T-cell (primary cell): ENCODE measurements around the gene RAD54L2. TPM values are rescaled to one million over a fixed set of nuclear protein-coding genes. Genes with fewer than 3 reads are reported as not detected.

Experiments
- ATAC-seq, 4 experiments: fragments of 200-7000 bp in 3 of 4; fragments of 150-1000 bp in 1 of 4; cut with Tn5 transposase; replicated peaks in 1 of 4; 1 replicate in 3 of 4; 2 replicates in 1 of 4; pipeline ENCODE4 v1.10.0; 2021; ENCODE audit warnings: moderate library complexity in 3 of 4, mild to moderate bottlenecking in 2 of 4, moderate number of reproducible peaks in 1 of 4
- CTCF ChIA-PET, 2 donors: fragments of 300-600 bp; sonication (Branson Sonifier 250); formaldehyde crosslinking; loops; one replicate each; lab custom pipeline; 2022; ENCODE audit warnings: antibody characterized with exemption in 2 of 2; lab: Charles Lee
- POLR2A ChIA-PET, 2 donors: fragments of 300-600 bp; sonication (Branson Sonifier 250); formaldehyde crosslinking; loops; one replicate each; lab custom pipeline; 2022; ENCODE audit warnings: antibody characterized with exemption in 2 of 2; lab: Charles Lee
- DNase-seq, 35 experiments: peaks; one replicate each; pipeline versions ENCODE4 v3.0.0 to v3.0.0-alpha.2; 2013 to 2023
- H3K27ac ChIP-seq: one replicate; pipeline ENCODE4 v1.5.1; 2013; ENCODE audit warnings: low read length
- H3K27me3 ChIP-seq, 2 experiments: replicated peaks in 1 of 2; 1 replicate in 1 of 2; 2 replicates in 1 of 2; pipeline versions ENCODE4 v1.6.1 to v1.7.0; 2013; ENCODE audit warnings: low read length in 1 of 2, mixed read lengths in 1 of 2; ENCODE audit not compliant: control insufficient read depth in 2 of 2, insufficient read depth in 2 of 2; ENCODE audit errors: extremely low read depth in 1 of 2
- H3K36me3 ChIP-seq, 2 donors: 1 replicate in 1 of 2; 2 replicates in 1 of 2; pipeline versions ENCODE4 v1.6.1 to v1.7.0; 2013; ENCODE audit warnings: low read length in 1 of 2; ENCODE audit not compliant: control insufficient read depth in 2 of 2, insufficient read depth in 1 of 2; ENCODE audit errors: extremely low read depth in 1 of 2
- H3K4me1 ChIP-seq, 2 experiments: 1 replicate in 1 of 2; 2 replicates in 1 of 2; pipeline versions ENCODE4 v1.6.1 to v1.7.0; 2013; ENCODE audit warnings: low read length in 2 of 2, mixed read lengths in 1 of 2; ENCODE audit not compliant: insufficient read depth in 2 of 2, control insufficient read depth in 1 of 2; ENCODE audit errors: extremely low read depth in 1 of 2
- H3K4me3 ChIP-seq, 2 donors: 1 replicate in 1 of 2; 2 replicates in 1 of 2; pipeline versions ENCODE4 v1.5.1 to v1.7.0; 2013; ENCODE audit warnings: mild to moderate bottlenecking in 2 of 2, low read length in 1 of 2, moderate library complexity in 1 of 2; ENCODE audit not compliant: control insufficient read depth in 1 of 2; ENCODE audit errors: extremely low read depth in 1 of 2
- H3K9me3 ChIP-seq: 2 replicates; pipeline ENCODE4 v1.7.0; 2013
- H3K27ac Mint-ChIP-seq, 2 donors: one replicate each; pipeline ENCODE4 v1.8.0; 2020 to 2021; ENCODE audit warnings: mild to moderate bottlenecking in 2 of 2, mixed read lengths in 2 of 2
- H3K27me3 Mint-ChIP-seq, 2 donors: one replicate each; pipeline ENCODE4 v1.8.0; 2021 to 2022; ENCODE audit warnings: mixed read lengths in 2 of 2
- H3K36me3 Mint-ChIP-seq: one replicate; pipeline ENCODE4 v1.8.0; 2021; ENCODE audit warnings: mixed read lengths
- H3K4me1 Mint-ChIP-seq, 3 donors: one replicate each; pipeline ENCODE4 v1.8.0; 2020 to 2022; ENCODE audit warnings: mixed read lengths in 3 of 3, mild to moderate bottlenecking in 1 of 3
- H3K4me3 Mint-ChIP-seq, 3 donors: one replicate each; pipeline ENCODE4 v1.8.0; 2020 to 2022; ENCODE audit warnings: mild to moderate bottlenecking in 3 of 3, mixed read lengths in 3 of 3, moderate library complexity in 3 of 3
- H3K9me3 Mint-ChIP-seq, 3 donors: one replicate each; pipeline ENCODE4 v1.8.0; 2020 to 2022; ENCODE audit warnings: mixed read lengths in 3 of 3
- WGBS: methylation state at CpG from one replicate; pipeline ENCODE4 v1.1.5; 2013; ENCODE audit warnings: missing lambda C conversion rate; ENCODE audit not compliant: insufficient coverage; 5-methylcytosine and 5-hydroxymethylcytosine counted together
- total RNA-seq, 35 experiments: library from RNA in 6 of 35; stranded (reverse) in 6 of 35; fragments of 120-200 nt in 1 of 35; gene quantifications; one replicate each; pipeline versions ENCODE4 v1.2.1 to v1.2.4 and lab custom pipeline; 2013 to 2026

The RAD54L2 gene
- total RNA-seq, 5 donors from 2014 or later (not counting 1 experiment from before 2014, with no cell fraction given), result 35.9 to 42.8 (median 39.7) TPM

GRCh38 chr3:51568996-51569395 is 30.5 kb downstream of the RAD54L2 start:
- Histone ChIP-seq H3K27ac (no peak overlapping the region), H3K36me3 (peaks cover 10 to 12% of the 10 kb centered on the region in 2 donors), H3K9me3 (no peaks in the 10 kb centered on the region), H3K27me3 (no peaks in the 10 kb centered on the region), H3K4me3 (no peak overlapping the region), H3K4me1 (no peaks in the 10 kb centered on the region)
- no peaks in the 10 kb centered on the region for H3K27me3 Mint-ChIP-seq
- H3K27ac Mint-ChIP-seq, result no peak overlapping the region
- H3K4me3 Mint-ChIP-seq, result no peak overlapping the region
- H3K4me1 Mint-ChIP-seq, result peaks cover 20 to 22% (median 22%) of the 10 kb centered on the region in 3 donors
- ChIA-PET CTCF (interaction anchor here (0.6 to 0.7 kb wide), 2 partner anchors 69 to 1046 kb away, joined by 3 read pairs; no protein-coding TSS in a partner anchor), POLR2A (no interaction called here)
- H3K9me3 Mint-ChIP-seq, result no peaks in the 10 kb centered on the region
- no peak for ATAC-seq
- DNase-seq, result no peak
- peaks cover 34% of the 10 kb centered on the region for H3K36me3 Mint-ChIP-seq

GRCh38 chr3:51578238-51578637 is 39.7 kb downstream of the RAD54L2 start:
- Mint-ChIP-seq H3K27me3 (no peaks in the 10 kb centered on the region), H3K36me3 (peaks cover 40% of the 10 kb centered on the region), H3K27ac (no peak overlapping the region), H3K4me3 (no peak overlapping the region), H3K9me3 (no peaks in the 10 kb centered on the region), H3K4me1 (peaks cover 31 to 36% (median 31%) of the 10 kb centered on the region in 3 donors)
- no peaks in the 10 kb centered on the region for H3K27me3 ChIP-seq
- H3K36me3 ChIP-seq, result peaks cover 0 to 17% of the 10 kb centered on the region in 2 donors
- ATAC-seq (no peak), DNase-seq (no peak)
- no peak overlapping the region for H3K27ac ChIP-seq
- no peaks in the 10 kb centered on the region for H3K9me3 ChIP-seq
- H3K4me3 ChIP-seq, result no peak overlapping the region
- H3K4me1 ChIP-seq, result no peaks in the 10 kb centered on the region
- ChIA-PET CTCF (no interaction called here), POLR2A (no interaction called here)
- 94% methylated on average over 3 of the region's 4 CpGs for WGBS

- no peak overlapping the region for H3K4me3 Mint-ChIP-seq
- H3K27ac Mint-ChIP-seq, result no peak overlapping the region
- H3K36me3 Mint-ChIP-seq, result peaks cover 27% of the 10 kb centered on the region
- Histone ChIP-seq H3K27me3 (no peaks in the 10 kb centered on the region), H3K9me3 (no peaks in the 10 kb centered on the region), H3K36me3 (peaks cover 0 to 18% of the 10 kb centered on the region in 2 donors), H3K27ac (no peak overlapping the region), H3K4me1 (no peaks in the 10 kb centered on the region), H3K4me3 (no peak overlapping the region)
- WGBS, result no CpG with 5 or more reads among the region's 2 CpGs
- DNase-seq, result no peak
- no peaks in the 10 kb centered on the region for H3K27me3 Mint-ChIP-seq
- ChIA-PET CTCF (interaction anchor here (0.6 kb wide), 3 partner anchors 169 to 1626 kb away, joined by 3 to 9 read pairs (median 5); no protein-coding TSS in a partner anchor), POLR2A (no interaction called here)
- no peak for ATAC-seq
- peaks cover 30 to 33% (median 30%) of the 10 kb centered on the region in 3 donors for H3K4me1 Mint-ChIP-seq
- no peaks in the 10 kb centered on the region for H3K9me3 Mint-ChIP-seq
Measured at GRCh38 chr3:51580418-51580817, 41.9 kb downstream of the RAD54L2 start.

GRCh38 chr3:51581524-51581923 is 43.0 kb downstream of the RAD54L2 start:
- ChIA-PET CTCF (interaction anchor here in 1 of 2 donors (0.6 kb wide), 1 partner anchor 239 kb away, joined by 8 read pairs; no protein-coding TSS in a partner anchor), POLR2A (no interaction called here)
- Mint-ChIP-seq H3K4me1 (peaks cover 19 to 23% (median 19%) of the 10 kb centered on the region in 3 donors), H3K9me3 (no peaks in the 10 kb centered on the region), H3K27me3 (no peaks in the 10 kb centered on the region), H3K4me3 (no peak overlapping the region), H3K36me3 (peaks cover 23% of the 10 kb centered on the region), H3K27ac (no peak overlapping the region)
- WGBS, result 100% methylated on average over 4 of the region's 4 CpGs
- DNase-seq (no peak), ATAC-seq (no peak)
- Histone ChIP-seq H3K4me1 (no peaks in the 10 kb centered on the region), H3K4me3 (no peak overlapping the region), H3K36me3 (peaks cover 0 to 23% of the 10 kb centered on the region in 2 donors), H3K27ac (no peak overlapping the region), H3K9me3 (no peaks in the 10 kb centered on the region), H3K27me3 (no peaks in the 10 kb centered on the region)

GRCh38 chr3:51585197-51585596 is 46.7 kb downstream of the RAD54L2 start:
- peaks cover 14 to 23% (median 20%) of the 10 kb centered on the region in 3 donors for H3K4me1 Mint-ChIP-seq
- ChIA-PET CTCF (interaction anchor here in 1 of 2 donors (0.6 kb wide), 1 partner anchor 8 kb away, joined by 4 read pairs; no protein-coding TSS in a partner anchor), POLR2A (no interaction called here)
- H3K4me1 ChIP-seq, result no peaks in the 10 kb centered on the region
- no peaks in the 10 kb centered on the region for H3K27me3 ChIP-seq
- WGBS, result 100% methylated on average over 1 of the region's 4 CpGs
- no peak overlapping the region for H3K4me3 ChIP-seq
- H3K27ac Mint-ChIP-seq, result no peak overlapping the region
- H3K9me3 Mint-ChIP-seq, result no peaks in the 10 kb centered on the region
- DNase-seq (no peak), ATAC-seq (no peak)
- H3K9me3 ChIP-seq, result no peaks in the 10 kb centered on the region
- H3K36me3 ChIP-seq, result peaks cover 0 to 14% of the 10 kb centered on the region in 2 donors
- peaks cover 18% of the 10 kb centered on the region for H3K36me3 Mint-ChIP-seq
- H3K4me3 Mint-ChIP-seq, result no peak overlapping the region
- no peak overlapping the region for H3K27ac ChIP-seq
- no peaks in the 10 kb centered on the region for H3K27me3 Mint-ChIP-seq

- DNase-seq (no peak), ATAC-seq (no peak)
- Histone ChIP-seq H3K27ac (no peak overlapping the region), H3K4me3 (no peak overlapping the region), H3K36me3 (peaks cover 1 to 13% of the 10 kb centered on the region in 2 donors), H3K27me3 (no peaks in the 10 kb centered on the region), H3K9me3 (no peaks in the 10 kb centered on the region), H3K4me1 (no peaks in the 10 kb centered on the region)
- ChIA-PET POLR2A (no interaction called here), CTCF (no interaction called here)
- H3K36me3 Mint-ChIP-seq, result peaks cover 25% of the 10 kb centered on the region
- H3K9me3 Mint-ChIP-seq, result no peaks in the 10 kb centered on the region
- no peak overlapping the region for H3K4me3 Mint-ChIP-seq
- WGBS, result no CpG with 5 or more reads among the region's 3 CpGs
- H3K27ac Mint-ChIP-seq, result no peak overlapping the region
- no peaks in the 10 kb centered on the region for H3K27me3 Mint-ChIP-seq
- peaks cover 14 to 23% (median 20%) of the 10 kb centered on the region in 3 donors for H3K4me1 Mint-ChIP-seq
Measured at GRCh38 chr3:51585871-51586270, 47.4 kb downstream of the RAD54L2 start.
